Parathyroid adenoma (tissue), 2 donors: ENCODE data around the gene NEK7.

Source experiments
- H2AFZ ChIP-seq: fragments of 300-600 bp; sonication (generic); one replicate; pipeline ENCODE4 v1.7.0; 2017; ENCODE audit warnings: antibody characterized with exemption, mild to moderate bottlenecking
- H3K27ac ChIP-seq: fragments of 300-600 bp; sonication (generic); one replicate; pipeline ENCODE4 v1.7.0; 2017
- H3K27me3 ChIP-seq: fragments of 300-600 bp; sonication (generic); one replicate; pipeline ENCODE4 v1.7.0; 2017; ENCODE audit warnings: low read length; ENCODE audit not compliant: control insufficient read depth, insufficient read depth
- H3K36me3 ChIP-seq: fragments of 300-600 bp; sonication (generic); one replicate; pipeline ENCODE4 v1.7.0; 2017; ENCODE audit warnings: low read length; ENCODE audit not compliant: control insufficient read depth, insufficient read depth
- H3K4me1 ChIP-seq: fragments of 300-600 bp; sonication (generic); one replicate; pipeline ENCODE4 v1.7.0; 2017; ENCODE audit warnings: control low read depth
- H3K4me2 ChIP-seq: fragments of 300-600 bp; sonication (generic); one replicate; pipeline ENCODE4 v1.7.0; 2017; ENCODE audit warnings: low read length
- H3K4me3 ChIP-seq: fragments of 300-600 bp; sonication (generic); one replicate; pipeline ENCODE4 v1.7.0; 2017; ENCODE audit warnings: low read depth, low read length
- H3K79me2 ChIP-seq: fragments of 300-600 bp; sonication (generic); one replicate; pipeline ENCODE4 v1.7.0; 2017; ENCODE audit warnings: control low read depth
- H3K9ac ChIP-seq: fragments of 300-600 bp; sonication (generic); one replicate; pipeline ENCODE4 v1.7.0; 2017; ENCODE audit warnings: mild to moderate bottlenecking
- H3K9me3 ChIP-seq: fragments of 300-600 bp; sonication (generic); one replicate; pipeline ENCODE4 v1.7.0; 2017; ENCODE audit warnings: low read length; ENCODE audit not compliant: control insufficient read depth
- CTCF ChIP-seq: fragments of 300-600 bp; sonication (generic); IDR thresholded peaks from one replicate; pipeline ENCODE4 v1.7.0; 2017; ENCODE audit warnings: antibody characterized with exemption, mild to moderate bottlenecking
- donor health status: primary hyperparathyroidism.

NEK7 gene

GRCh38 chr1:198350456-198350855 is 193.7 kb downstream of the NEK7 start:
- TF ChIP-seq CTCF: no peak
- Histone ChIP-seq H3K9ac (no peak overlapping the region), H3K27me3 (no peaks in the 10 kb centered on the region)

GRCh38 chr1:198352975-198353695 is 196.3 kb downstream of the NEK7 start:
- H3K36me3 ChIP-seq: no peaks in the 10 kb centered on the region
- H3K9me3 ChIP-seq: no peaks in the 10 kb centered on the region
- no peak overlapping the region for H3K4me3 ChIP-seq
- H3K4me1 ChIP-seq: no peaks in the 10 kb centered on the region
- H3K27me3 ChIP-seq: no peaks in the 10 kb centered on the region
- H2AFZ ChIP-seq: no peak overlapping the region
- H3K27ac ChIP-seq: no peak overlapping the region
- no peak overlapping the region for H3K4me2 ChIP-seq
- no peak overlapping the region for H3K9ac ChIP-seq
- no peaks in the 10 kb centered on the region for H3K79me2 ChIP-seq
- TF ChIP-seq CTCF: no peak

More at GRCh38 chr1:198350456-198350855, 193.7 kb downstream of the NEK7 start:
- Histone ChIP-seq H3K4me2 (no peak overlapping the region), H3K36me3 (no peaks in the 10 kb centered on the region), H2AFZ (no peak overlapping the region), H3K79me2 (no peaks in the 10 kb centered on the region), H3K4me3 (no peak overlapping the region), H3K4me1 (no peaks in the 10 kb centered on the region), H3K27ac (no peak overlapping the region), H3K9me3 (no peaks in the 10 kb centered on the region)

GRCh38 chr1:198357937-198358336 is 201.1 kb downstream of the NEK7 start:
- H2AFZ ChIP-seq: no peak overlapping the region
- no peaks in the 10 kb centered on the region for H3K27me3 ChIP-seq
- H3K36me3 ChIP-seq: no peaks in the 10 kb centered on the region
- no peak for TF ChIP-seq CTCF
- H3K4me1 ChIP-seq: no peaks in the 10 kb centered on the region
- no peak overlapping the region for H3K27ac ChIP-seq
- H3K4me3 ChIP-seq: no peak overlapping the region
- no peak overlapping the region for H3K4me2 ChIP-seq
- H3K79me2 ChIP-seq: no peaks in the 10 kb centered on the region
- no peak overlapping the region for H3K9ac ChIP-seq
- no peaks in the 10 kb centered on the region for H3K9me3 ChIP-seq

GRCh38 chr1:198359024-198359653 is 202.3 kb downstream of the NEK7 start:
- Histone ChIP-seq H3K79me2 (no peaks in the 10 kb centered on the region), H2AFZ (no peak overlapping the region), H3K27me3 (no peaks in the 10 kb centered on the region), H3K36me3 (no peaks in the 10 kb centered on the region), H3K9me3 (no peaks in the 10 kb centered on the region), H3K27ac (no peak overlapping the region), H3K4me2 (no peak overlapping the region), H3K4me3 (no peak overlapping the region), H3K9ac (no peak overlapping the region), H3K4me1 (no peaks in the 10 kb centered on the region)
- no peak for TF ChIP-seq CTCF
